Measurements from ENCODE around the gene YEATS4. TPM values are rescaled to one million over a fixed set of nuclear protein-coding genes. Genes with fewer than 3 reads are reported as not detected.

Gene YEATS4
- total and polyA plus RNA-seq, 9 donors = 5.7 to 26.0 (median 12.5) TPM

GRCh38 chr12:69350002-69350626 is 9.4 kb upstream of the YEATS4 start:
- H3K27ac ChIP-seq = no peak overlapping the region
- H3K4me3 ChIP-seq = no peak overlapping the region
- TF ChIP-seq POLR2A (IDR thresholded peaks at IDR 0.05) (no peak), EP300 (IDR thresholded peaks at IDR 0.05) (no peak), CTCF (IDR thresholded peaks at IDR 0.05) (no peak)
- H3K9me3 ChIP-seq = no peaks in the 10 kb centered on the region
- 79 to 84% (median 83%) methylated on average over 2 of the region's 2 CpGs for WGBS, 3 donors
- DNase-seq = no peak
- intact Hi-C loops (cut with DNase I) = loop anchor here in 1 of 4 donors (5.0 kb wide), 1 partner anchor 237 kb away; the partner anchor contains the start of gene CCT2
- no peaks in the 10 kb centered on the region for H3K36me3 ChIP-seq
- no peaks in the 10 kb centered on the region for H3K27me3 ChIP-seq
- no peaks in the 10 kb centered on the region for H3K4me1 ChIP-seq (ENCODE audit: insufficient read depth)

- intact Hi-C loops (cut with DNase I) = loop anchor here in 1 of 4 donors (5.0 kb wide), 1 partner anchor 237 kb away; the partner anchor contains the start of gene CCT2
- no peaks in the 10 kb centered on the region for H3K4me1 ChIP-seq (ENCODE audit: insufficient read depth)
- no peaks in the 10 kb centered on the region for H3K36me3 ChIP-seq
- no peak for TF ChIP-seq CTCF (IDR thresholded peaks at IDR 0.05)
- no peak for TF ChIP-seq EP300 (IDR thresholded peaks at IDR 0.05)
- no peak for TF ChIP-seq POLR2A (IDR thresholded peaks at IDR 0.05)
- DNase-seq = no peak
- WGBS, 3 donors = 86 to 97% (median 88%) methylated on average over 1 of the region's 1 CpG
- H3K9me3 ChIP-seq = no peaks in the 10 kb centered on the region
- no peaks in the 10 kb centered on the region for H3K27me3 ChIP-seq
- H3K4me3 ChIP-seq = no peak overlapping the region
- H3K27ac ChIP-seq = no peak overlapping the region
Measured at GRCh38 chr12:69350777-69351176, 8.8 kb upstream of the YEATS4 start.

GRCh38 chr12:69351462-69352236 is 7.9 kb upstream of the YEATS4 start:
- TF ChIP-seq CTCF (IDR thresholded peaks at IDR 0.05) (no peak), POLR2A (IDR thresholded peaks at IDR 0.05) (no peak), EP300 (IDR thresholded peaks at IDR 0.05) (no peak)
- 73 to 78% (median 76%) methylated on average over 2 of the region's 2 CpGs for WGBS, 3 donors
- H3K4me1 ChIP-seq (ENCODE audit: insufficient read depth) = no peaks in the 10 kb centered on the region
- intact Hi-C loops (cut with DNase I) = loop anchor here in 1 of 4 donors (5.0 kb wide), 1 partner anchor 236 kb away; the partner anchor contains the start of gene CCT2
- no peak overlapping the region for H3K27ac ChIP-seq
- no peaks in the 10 kb centered on the region for H3K36me3 ChIP-seq
- DNase-seq = no peak
- no peaks in the 10 kb centered on the region for H3K27me3 ChIP-seq
- H3K9me3 ChIP-seq = no peaks in the 10 kb centered on the region
- no peak overlapping the region for H3K4me3 ChIP-seq

GRCh38 chr12:69352904-69353303 is 6.6 kb upstream of the YEATS4 start:
- H3K4me1 ChIP-seq (ENCODE audit: insufficient read depth) = no peaks in the 10 kb centered on the region
- no peak for DNase-seq
- H3K4me3 ChIP-seq = no peak overlapping the region
- no peaks in the 10 kb centered on the region for H3K27me3 ChIP-seq
- no peaks in the 10 kb centered on the region for H3K36me3 ChIP-seq
- H3K9me3 ChIP-seq = no peaks in the 10 kb centered on the region
- TF ChIP-seq CTCF (IDR thresholded peaks at IDR 0.05) (no peak), POLR2A (IDR thresholded peaks at IDR 0.05) (no peak), EP300 (IDR thresholded peaks at IDR 0.05) (no peak)
- WGBS, 3 donors = 79 to 88% (median 86%) methylated on average over 5 of the region's 5 CpGs
- intact Hi-C loops (cut with DNase I) = loop anchor here in 1 of 4 donors (5.0 kb wide), 1 partner anchor 234 kb away; the partner anchor contains the start of gene CCT2
- H3K27ac ChIP-seq = no peak overlapping the region
